ENCODE results near the gene PLEK.

The PLEK gene

GRCh38 chr2:68390586-68390985 lies 25.5 kb downstream of the PLEK start:
- TF ChIP-seq OSR1 (CRISPR knock-in tag; IDR thresholded peaks at IDR 0.05) (no peak), PPARA (CRISPR knock-in tag; IDR thresholded peaks at IDR 0.05; ENCODE audit: borderline replicate concordance) (no peak), CSRNP3 (CRISPR knock-in tag; IDR thresholded peaks at IDR 0.05) (no peak), BACH2 (CRISPR knock-in tag; IDR thresholded peaks at IDR 0.05; ENCODE audit: borderline replicate concordance) (no peak), TSHZ2 (CRISPR knock-in tag; IDR thresholded peaks at IDR 0.05) (no peak), ZC3H10 (CRISPR knock-in tag; IDR thresholded peaks at IDR 0.05) (no peak), CREB5 (CRISPR knock-in tag; IDR thresholded peaks at IDR 0.05; ENCODE audit: low read depth) (no peak), ESRRG (CRISPR knock-in tag; IDR thresholded peaks at IDR 0.05) (no peak), GLIS3 (CRISPR knock-in tag; IDR thresholded peaks at IDR 0.05) (no peak), SNAI2 (CRISPR knock-in tag; IDR thresholded peaks at IDR 0.05) (no peak), ZNF8 (CRISPR knock-in tag; IDR thresholded peaks at IDR 0.05) (no peak), ARNTL (CRISPR knock-in tag; IDR thresholded peaks at IDR 0.05; ENCODE audit: borderline replicate concordance, low read depth) (no peak), ZNF565 (CRISPR knock-in tag; conservative IDR thresholded peaks at IDR 0.05; ENCODE audit: low read depth) (no peak)
- ATAC-seq, result no peak

- no peak for ATAC-seq
- no peak for TF ChIP-seq BACH2 (CRISPR knock-in tag; IDR thresholded peaks at IDR 0.05; ENCODE audit: borderline replicate concordance)
- no peak for TF ChIP-seq TSHZ2 (CRISPR knock-in tag; IDR thresholded peaks at IDR 0.05)
- no peak for TF ChIP-seq CSRNP3 (CRISPR knock-in tag; IDR thresholded peaks at IDR 0.05)
- TF ChIP-seq ARNTL (CRISPR knock-in tag; IDR thresholded peaks at IDR 0.05; ENCODE audit: borderline replicate concordance, low read depth), result no peak
- TF ChIP-seq ZFP30 (CRISPR knock-in tag; IDR thresholded peaks at IDR 0.05), result no peak
- no peak for TF ChIP-seq CSDC2 (CRISPR knock-in tag; IDR thresholded peaks at IDR 0.05)
- no peak for TF ChIP-seq POU6F1 (CRISPR knock-in tag; IDR thresholded peaks at IDR 0.05; ENCODE audit: borderline replicate concordance, low read depth)
- no peak for TF ChIP-seq TCF4 (CRISPR knock-in tag; IDR thresholded peaks at IDR 0.05; ENCODE audit: borderline replicate concordance)
- TF ChIP-seq TOX (CRISPR knock-in tag; IDR thresholded peaks at IDR 0.05; ENCODE audit: borderline replicate concordance), result no peak
- TF ChIP-seq ZNF70 (CRISPR knock-in tag; IDR thresholded peaks at IDR 0.05), result no peak
- TF ChIP-seq PATZ1 (CRISPR knock-in tag; IDR thresholded peaks at IDR 0.05; ENCODE audit: borderline replicate concordance), result no peak
- TF ChIP-seq ZC3H10 (CRISPR knock-in tag; IDR thresholded peaks at IDR 0.05), result no peak
- TF ChIP-seq ISL1 (CRISPR knock-in tag; IDR thresholded peaks at IDR 0.05), result no peak
- no peak for TF ChIP-seq OSR1 (CRISPR knock-in tag; IDR thresholded peaks at IDR 0.05)
- TF ChIP-seq ZFP3 (CRISPR knock-in tag; IDR thresholded peaks at IDR 0.05), result no peak
- TF ChIP-seq RARB (CRISPR knock-in tag; IDR thresholded peaks at IDR 0.05), result no peak
Observed at GRCh38 chr2:68391099-68391498, 26.0 kb downstream of the PLEK start.

Measured in SK-N-SH treated with all-trans-retinoic acid at 6 μM for 48 hours (cell line).